GM18867 (cell line): ENCODE measurements around the gene VRK3.
"Not testable (repeated sequence)": the region's sequence is repeated elsewhere in the genome, so short reads cannot be mapped to it uniquely, and the experiment has no call there.

ENCODE experiments used
- ATAC-seq: cut with Tn5 transposase; IDR thresholded peaks from one replicate; pipeline ENCODE4 v1.9.1; 2021; ENCODE audit warnings: mild to moderate bottlenecking, moderate library complexity; ENCODE audit not compliant: unreplicated experiment

Gene VRK3

DNA sequence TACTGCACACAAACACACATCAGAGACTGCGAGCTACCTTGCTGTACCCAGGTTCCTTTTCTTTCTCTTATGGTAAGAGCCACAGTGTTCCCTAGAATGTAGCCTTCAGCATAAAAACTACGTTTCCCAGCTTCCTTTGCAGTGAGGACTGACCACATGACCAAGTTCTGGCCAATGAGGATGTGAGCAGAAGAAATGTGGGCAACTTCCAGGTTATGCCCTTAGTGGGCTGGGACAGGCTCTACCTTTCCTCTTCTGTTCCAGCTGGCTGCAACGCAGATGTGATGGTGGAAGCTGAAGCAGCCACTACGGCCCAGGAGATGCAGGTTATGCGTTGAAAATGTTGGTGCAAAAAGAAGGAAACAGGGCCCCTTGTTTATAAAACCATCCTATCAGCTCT is 27.5 kb downstream of the VRK3 start:
- ATAC-seq, result no peak

DNA sequence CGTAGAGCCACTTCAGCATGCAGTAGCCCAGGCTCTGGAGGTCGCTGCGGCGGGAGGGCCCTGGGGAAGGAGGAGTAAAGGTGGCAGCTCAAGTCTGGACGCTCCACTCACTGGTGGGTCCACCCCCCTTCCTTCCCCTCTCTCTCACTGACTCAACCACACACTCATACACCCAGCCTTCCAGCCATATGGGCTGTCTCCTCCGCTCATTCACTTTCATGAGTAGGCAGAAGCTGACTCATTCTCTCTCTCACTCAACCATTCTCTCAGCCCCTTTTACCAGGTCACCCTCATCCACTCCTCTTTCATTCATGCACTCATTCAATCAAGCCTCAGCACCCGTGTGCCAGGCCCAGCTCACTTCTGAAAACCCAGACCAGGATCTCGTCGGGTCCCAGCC is 36.7 kb downstream of the VRK3 start:
- ATAC-seq, result no peak

DNA sequence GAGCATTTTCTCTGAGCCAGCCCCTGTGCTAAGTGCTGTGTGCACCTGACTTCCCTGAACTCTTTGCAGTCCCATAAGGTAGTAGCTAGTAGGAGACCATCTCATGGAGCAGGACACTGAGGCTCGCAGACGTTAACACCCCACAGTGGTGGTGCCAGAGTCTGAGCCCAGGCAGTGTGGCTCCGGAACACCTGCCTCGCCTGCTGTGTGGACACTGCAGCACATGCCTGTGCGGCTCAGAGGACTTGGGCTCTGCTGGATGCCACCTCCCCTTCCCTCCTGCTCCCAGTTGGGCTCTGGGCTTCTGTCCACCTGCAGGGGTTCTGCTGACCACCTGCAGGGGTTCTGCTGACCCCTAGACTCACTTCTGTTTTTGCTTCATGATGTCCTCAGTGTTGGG is 37.2 kb downstream of the VRK3 start:
- ATAC-seq, result no peak

- no peak for ATAC-seq
These were observed 37.9 kb downstream of the VRK3 start for GRCh38 chr19:49987159-49987698.

- ATAC-seq, result no peak
These were observed 38.8 kb downstream of the VRK3 start for GRCh38 chr19:49986354-49986753.

GRCh38 chr19:49985871-49986270 is 39.3 kb downstream of the VRK3 start:
- ATAC-seq, result no peak

GRCh38 chr19:49984491-49984890 is 40.7 kb downstream of the VRK3 start:
- ATAC-seq, result no peak

GRCh38 chr19:49983645-49984229 is 41.4 kb downstream of the VRK3 start:
- ATAC-seq, result no peak

DNA sequence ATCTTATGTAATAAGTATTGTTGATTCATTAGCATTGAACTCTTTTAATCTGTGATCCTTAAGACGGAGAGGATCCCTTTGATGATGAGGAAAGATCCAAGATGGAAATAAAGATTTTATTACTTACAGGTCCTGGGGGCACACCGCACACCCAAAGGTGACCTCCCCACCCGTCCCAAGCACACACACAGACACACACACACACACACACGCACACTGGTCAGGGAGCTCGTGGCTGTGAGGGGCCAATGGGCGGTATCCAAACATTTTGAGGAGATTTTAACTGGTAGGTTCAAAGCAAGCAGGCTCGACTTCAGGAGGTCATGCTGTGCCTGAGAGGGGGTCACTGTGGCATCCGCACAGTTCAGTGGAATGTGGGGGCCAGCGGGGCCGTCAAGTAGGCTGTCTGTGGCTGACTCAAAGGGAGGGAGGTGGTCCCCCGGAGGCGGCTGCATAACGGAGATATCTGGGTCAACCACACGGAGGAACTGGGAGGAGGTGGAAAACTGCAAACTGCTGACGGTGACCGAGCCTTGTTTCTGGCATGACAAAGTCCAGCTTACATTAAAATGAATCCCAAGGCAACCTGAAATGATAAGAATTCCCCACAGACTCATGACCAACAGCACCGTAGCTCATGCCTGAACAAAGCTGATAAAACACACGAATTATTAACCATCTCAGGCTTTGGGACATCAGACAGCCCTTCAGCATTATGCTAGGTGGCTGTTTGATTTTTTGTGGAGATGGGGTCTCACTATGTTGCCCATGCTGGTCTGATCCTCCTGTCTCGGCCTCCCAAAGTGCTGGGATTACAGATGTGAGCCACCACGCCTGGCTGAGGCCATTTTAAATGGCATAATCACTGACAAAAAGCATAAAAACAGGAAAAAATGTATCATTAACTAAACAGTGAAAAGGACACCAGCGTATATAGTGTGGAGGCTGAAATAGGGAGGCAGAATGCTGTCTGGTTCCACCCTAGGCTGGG is 43.3 kb downstream of the VRK3 start:
- no peak for ATAC-seq

DNA sequence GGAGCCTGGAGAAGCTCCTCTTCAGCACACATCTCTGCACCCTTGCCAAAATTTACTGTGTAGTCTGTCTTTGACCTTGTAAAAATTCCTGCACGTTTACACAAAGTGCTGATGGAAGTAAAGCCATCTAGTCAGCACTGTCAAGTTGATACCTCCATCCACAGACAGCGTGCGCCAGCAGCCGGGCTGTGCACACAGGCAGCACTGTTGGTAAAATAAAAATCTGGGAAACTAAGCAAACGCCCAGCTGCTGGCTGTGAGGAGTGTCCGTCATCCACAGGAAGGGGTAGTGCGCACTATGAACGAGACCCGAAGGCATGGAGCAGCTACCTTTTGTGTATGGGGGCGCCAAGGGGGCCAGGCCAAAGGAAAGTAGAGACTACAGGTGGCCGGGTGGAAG is 46.8 kb downstream of the VRK3 start:
- ATAC-seq, result no peak

- no peak for ATAC-seq
These were observed 47.3 kb downstream of the VRK3 start for GRCh38 chr19:49977881-49978280.

DNA sequence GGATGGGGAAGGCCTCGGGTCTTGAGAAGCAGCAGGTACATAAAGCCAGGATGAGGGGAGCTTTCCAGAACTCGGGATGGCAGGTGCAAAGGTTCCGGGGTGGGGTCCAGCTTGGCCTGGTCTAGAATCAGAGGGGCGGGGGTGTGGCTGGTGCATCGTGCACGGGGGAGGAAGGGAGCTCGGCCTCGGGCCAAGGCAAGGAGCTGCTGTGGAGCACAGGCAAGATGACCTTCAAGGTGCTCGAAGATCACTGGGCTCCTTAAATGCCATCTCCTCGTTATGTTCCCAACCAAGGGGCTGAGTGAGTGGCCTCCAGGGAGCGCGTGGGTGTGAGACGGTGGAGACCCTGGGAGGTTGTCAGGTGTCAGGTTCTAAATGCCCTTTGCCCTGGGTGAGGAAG is 48.1 kb downstream of the VRK3 start:
- no peak for ATAC-seq

DNA sequence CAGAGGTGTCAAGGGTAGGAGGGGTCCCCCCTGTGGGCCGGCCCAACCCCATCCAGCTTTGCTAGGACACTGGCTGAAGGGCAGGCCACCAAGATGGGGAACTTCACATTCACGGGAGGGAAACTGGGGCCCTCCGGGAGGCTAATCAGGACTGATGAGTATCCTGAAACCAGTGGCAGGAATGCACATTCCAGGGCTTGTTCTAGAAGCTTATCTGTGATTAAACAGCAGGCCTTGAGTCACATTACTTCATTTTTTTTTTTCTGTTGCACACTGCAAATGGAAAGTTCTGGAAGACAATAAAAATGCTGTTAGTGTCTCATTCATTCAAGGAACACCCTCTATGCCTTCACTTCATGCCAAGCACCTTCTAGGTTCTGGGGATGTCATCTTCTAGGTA is 48.7 kb downstream of the VRK3 start:
- no peak for ATAC-seq

DNA sequence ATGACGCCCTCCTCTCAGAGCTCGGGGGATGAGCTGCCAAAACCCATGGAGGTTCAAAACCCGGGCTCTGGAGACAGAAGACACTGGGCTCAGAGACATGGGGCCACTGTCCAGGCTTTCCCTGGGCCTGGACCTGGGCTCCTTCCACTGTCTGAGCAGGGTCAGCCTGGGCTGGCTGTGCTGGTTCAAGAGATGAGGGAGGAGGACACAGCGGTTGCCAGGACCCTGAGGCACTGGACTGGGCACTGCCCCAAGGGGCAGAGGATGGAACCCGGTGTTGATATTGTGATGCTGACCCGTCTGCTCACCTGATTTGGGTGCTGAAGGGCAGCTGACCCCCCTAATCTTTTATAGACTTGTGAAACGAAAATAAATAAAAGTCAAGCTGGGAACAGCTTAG is 50.1 kb downstream of the VRK3 start:
- ATAC-seq, result no peak

- ATAC-seq, result no peak
These were observed 51.2 kb downstream of the VRK3 start for GRCh38 chr19:49973987-49974386.

GRCh38 chr19:49972841-49973240 is 52.3 kb downstream of the VRK3 start:
- ATAC-seq, result no peak

DNA sequence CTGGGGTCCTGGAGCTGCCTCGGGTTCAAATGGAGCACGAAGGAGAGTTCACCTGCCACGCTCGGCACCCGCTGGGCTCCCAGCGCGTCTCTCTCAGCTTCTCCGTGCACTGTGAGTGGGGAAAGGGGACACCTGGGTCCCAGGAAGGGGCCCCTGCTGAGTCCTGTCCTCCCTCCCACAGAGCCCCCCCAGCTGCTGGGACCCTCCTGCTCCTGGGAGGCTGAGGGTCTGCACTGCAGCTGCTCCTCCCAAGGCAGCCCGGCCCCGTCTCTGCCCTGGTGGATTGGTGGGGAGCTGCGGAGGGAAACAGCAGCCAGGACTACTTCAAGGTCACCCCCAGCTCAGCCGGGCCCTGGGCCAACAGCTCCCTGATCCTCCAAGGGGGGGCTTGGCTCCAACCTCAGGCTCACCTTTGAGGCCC is 53.2 kb downstream of the VRK3 start:
- ATAC-seq, result no peak

- ATAC-seq, result not testable (repeated sequence)
These were observed 55.8 kb downstream of the VRK3 start for GRCh38 chr19:49969355-49969754.

DNA sequence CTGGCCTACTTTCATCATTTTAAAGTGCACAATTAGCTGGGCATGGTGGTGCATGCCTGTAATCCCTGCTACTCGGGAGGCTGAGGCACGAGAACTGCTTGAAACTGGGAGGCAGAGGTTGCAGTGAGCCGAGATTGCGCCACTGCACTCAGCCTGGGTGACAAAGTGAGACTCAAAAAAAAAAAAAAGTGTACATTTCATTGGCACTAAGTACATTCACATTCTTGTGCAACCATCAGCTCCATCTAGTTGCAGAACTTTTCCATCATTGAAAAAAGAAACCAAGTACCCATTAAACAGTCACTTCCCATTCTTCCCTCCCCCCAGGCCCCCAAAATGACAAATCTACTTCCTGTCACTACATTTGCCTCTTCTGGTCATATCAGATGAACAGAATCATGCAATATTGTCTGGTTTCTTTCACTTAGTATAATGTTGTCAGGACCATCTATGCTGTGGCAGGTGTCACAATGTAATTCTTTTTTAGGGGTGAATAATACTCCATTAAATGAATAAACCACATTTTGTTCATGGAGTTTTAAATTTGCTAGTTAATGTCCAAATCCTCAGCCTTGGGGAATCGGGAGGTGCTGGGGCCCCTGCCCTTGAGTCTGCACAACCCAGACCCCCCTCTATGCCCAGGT is 56.8 kb downstream of the VRK3 start:
- no peak for ATAC-seq

DNA sequence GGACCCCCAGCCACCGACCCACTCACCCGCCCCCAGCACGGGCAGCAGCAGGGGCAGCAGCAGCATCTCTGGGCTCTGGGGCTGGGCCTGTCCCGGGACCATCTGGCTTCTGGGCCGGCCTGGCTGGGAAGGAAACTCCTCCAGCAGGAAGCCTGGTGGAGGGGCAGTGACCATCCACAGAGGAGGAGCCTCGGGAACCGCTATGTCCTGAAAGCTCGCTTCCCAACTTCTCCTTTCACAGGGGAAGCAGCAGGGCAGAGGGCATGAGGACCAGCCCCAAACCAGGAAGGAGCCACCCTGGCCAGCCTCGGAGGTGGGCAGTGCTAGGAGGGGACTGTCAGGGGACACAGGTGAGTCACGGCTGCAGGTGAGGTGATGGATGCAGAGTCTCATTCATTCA is 64.2 kb downstream of the VRK3 start, which contains the start of gene SIGLEC11:
Gene SIGLEC11 (minus strand): TSS at position 193 of the 400 bp plus-strand sequence. CDS start 91 bp downstream, at position 102.
- ATAC-seq, result not testable (repeated sequence)

DNA sequence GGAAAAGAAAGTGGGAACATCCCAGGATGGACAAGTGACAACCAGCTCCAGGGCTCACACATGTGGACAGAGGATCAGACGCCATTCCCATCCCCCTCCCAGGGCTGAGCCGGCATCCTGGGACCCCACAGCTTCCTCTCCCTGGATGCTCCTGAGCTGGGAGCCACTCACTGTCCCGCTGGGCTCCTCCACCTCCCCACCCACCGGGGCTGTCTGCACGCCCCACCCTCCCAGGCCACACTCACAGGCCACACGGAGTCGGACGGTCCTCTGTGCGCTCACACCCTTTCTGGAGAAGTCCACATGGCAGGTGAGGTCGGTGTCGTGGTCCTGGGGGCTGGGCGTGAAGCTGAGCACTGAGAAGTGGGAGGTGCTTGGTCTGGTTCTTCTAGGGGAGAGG is 65.3 kb downstream of the VRK3 start:
- not testable (repeated sequence) for ATAC-seq
